Measurements from ENCODE around the gene PAFAH1B1. TPM values are rescaled to one million over a fixed set of nuclear protein-coding genes. Genes with fewer than 3 reads are reported as not detected.
"Not testable (repeated sequence)": the region's sequence is repeated elsewhere in the genome, so short reads cannot be mapped to it uniquely, and the experiment has no call there.

Gene PAFAH1B1
- total RNA-seq, 1 experiment from 2014 or later: 89.2 TPM

- Histone ChIP-seq H3K79me2 (ENCODE audit: low read length) (peaks cover 99% of the 10 kb centered on the region), H3K36me3 (ENCODE audit: insufficient read depth, low read length) (no peaks in the 10 kb centered on the region), H3K9me3 (ENCODE audit: low read length) (no peaks in the 10 kb centered on the region), H3K9ac (ENCODE audit: low read length) (no peak overlapping the region), H4K20me1 (ENCODE audit: insufficient read depth, low read depth, low read length) (peaks cover 25% of the 10 kb centered on the region), H3K4me2 (ENCODE audit: low read depth, low read length, poor library complexity, severe bottlenecking) (no peak overlapping the region), H3K4me1 (ENCODE audit: low read length) (peaks cover 8% of the 10 kb centered on the region; the same call in 1 of the 2 replicates), H3K9me2 (replicated peaks; ENCODE audit: insufficient read depth, low read length) (no peaks in the 10 kb centered on the region), H3K4me3 (ENCODE audit: low read length) (no peak overlapping the region), H2AFZ (ENCODE audit: low read length) (no peak overlapping the region), H3K27ac (ENCODE audit: low read length) (no peak overlapping the region), H3K27me3 (ENCODE audit: low read length) (no peaks in the 10 kb centered on the region)
- no peak for DNase-seq
Measured at GRCh38 chr17:2615882-2616281, 22.4 kb downstream of the PAFAH1B1 start.

- H3K27ac ChIP-seq (ENCODE audit: low read length): no peak overlapping the region
- no peaks in the 10 kb centered on the region for H3K36me3 ChIP-seq (ENCODE audit: insufficient read depth, low read length)
- H4K20me1 ChIP-seq (ENCODE audit: insufficient read depth, low read depth, low read length): peaks cover 3% of the 10 kb centered on the region; the same call in 1 of the 2 replicates
- no peak overlapping the region for H3K4me2 ChIP-seq (ENCODE audit: low read depth, low read length, poor library complexity, severe bottlenecking)
- no peak overlapping the region for H3K9ac ChIP-seq (ENCODE audit: low read length)
- peaks cover 100% of the 10 kb centered on the region for H3K79me2 ChIP-seq (ENCODE audit: low read length)
- H3K27me3 ChIP-seq (ENCODE audit: low read length): no peaks in the 10 kb centered on the region
- no peaks in the 10 kb centered on the region for H3K9me3 ChIP-seq (ENCODE audit: low read length)
- no peaks in the 10 kb centered on the region for H3K9me2 ChIP-seq (replicated peaks; ENCODE audit: insufficient read depth, low read length)
- H2AFZ ChIP-seq (ENCODE audit: low read length): no peak overlapping the region
- DNase-seq: no peak
- H3K4me3 ChIP-seq (ENCODE audit: low read length): no peak overlapping the region
- peaks cover 38% of the 10 kb centered on the region for H3K4me1 ChIP-seq (ENCODE audit: low read length)
Measured at GRCh38 chr17:2621241-2621640, 27.8 kb downstream of the PAFAH1B1 start.

GRCh38 chr17:2621951-2622405, 28.5 kb downstream of the PAFAH1B1 start:
- not testable (repeated sequence) for H3K27me3 ChIP-seq (ENCODE audit: low read length); H3K9me2 ChIP-seq (replicated peaks; ENCODE audit: insufficient read depth, low read length); DNase-seq; H2AFZ ChIP-seq (ENCODE audit: low read length); H4K20me1 ChIP-seq (ENCODE audit: insufficient read depth, low read depth, low read length); H3K9ac ChIP-seq (ENCODE audit: low read length); H3K4me3 ChIP-seq (ENCODE audit: low read length); H3K4me2 ChIP-seq (ENCODE audit: low read depth, low read length, poor library complexity, severe bottlenecking); H3K36me3 ChIP-seq (ENCODE audit: insufficient read depth, low read length); H3K9me3 ChIP-seq (ENCODE audit: low read length); H3K27ac ChIP-seq (ENCODE audit: low read length)
- Histone ChIP-seq H3K4me1 (ENCODE audit: low read length) (peaks cover 35% of the 10 kb centered on the region), H3K79me2 (ENCODE audit: low read length) (peaks cover 100% of the 10 kb centered on the region)

- peaks cover 35% of the 10 kb centered on the region for H3K4me1 ChIP-seq (ENCODE audit: low read length)
- not testable (repeated sequence) for H4K20me1 ChIP-seq (ENCODE audit: insufficient read depth, low read depth, low read length); H3K36me3 ChIP-seq (ENCODE audit: insufficient read depth, low read length)
Measured at GRCh38 chr17:2622721-2623301, 29.4 kb downstream of the PAFAH1B1 start.

GRCh38 chr17:2624292-2624731, 30.9 kb downstream of the PAFAH1B1 start:
- peak; percentile 83 for DNase-seq
- Histone ChIP-seq H3K9me2 (replicated peaks; ENCODE audit: insufficient read depth, low read length) (no peaks in the 10 kb centered on the region), H3K4me3 (ENCODE audit: low read length) (peak overlapping the region; percentile 34), H4K20me1 (ENCODE audit: insufficient read depth, low read depth, low read length) (0 out of 2 replicates have a peak, but pooled peaks cover 6% of the 10 kb centered on the region), H3K27ac (ENCODE audit: low read length) (peak overlapping the region; percentile 84), H2AFZ (ENCODE audit: low read length) (no peak overlapping the region), H3K36me3 (ENCODE audit: insufficient read depth, low read length) (no peaks in the 10 kb centered on the region), H3K9me3 (ENCODE audit: low read length) (no peaks in the 10 kb centered on the region), H3K27me3 (ENCODE audit: low read length) (no peaks in the 10 kb centered on the region), H3K9ac (ENCODE audit: low read length) (peak overlapping the region; percentile 40), H3K4me1 (ENCODE audit: low read length) (peaks cover 48% of the 10 kb centered on the region), H3K4me2 (ENCODE audit: low read depth, low read length, poor library complexity, severe bottlenecking) (peak overlapping the region; percentile 60), H3K79me2 (ENCODE audit: low read length) (peaks cover 100% of the 10 kb centered on the region)

More at GRCh38 chr17:2622721-2623301, 29.4 kb downstream of the PAFAH1B1 start:
- H3K4me2 ChIP-seq (ENCODE audit: low read depth, low read length, poor library complexity, severe bottlenecking); H3K9ac ChIP-seq (ENCODE audit: low read length); H3K4me3 ChIP-seq (ENCODE audit: low read length); H2AFZ ChIP-seq (ENCODE audit: low read length); DNase-seq; H3K9me3 ChIP-seq (ENCODE audit: low read length); H3K27me3 ChIP-seq (ENCODE audit: low read length); H3K9me2 ChIP-seq (replicated peaks; ENCODE audit: insufficient read depth, low read length): not testable (repeated sequence)
- Histone ChIP-seq H3K79me2 (ENCODE audit: low read length) (peaks cover 100% of the 10 kb centered on the region), H3K27ac (ENCODE audit: low read length) (0 out of 2 replicates have a peak overlapping the region, but pooled peaks have one; percentile 18)

GRCh38 chr17:2626626-2627219, 33.3 kb downstream of the PAFAH1B1 start:
- peaks cover 12% of the 10 kb centered on the region for H4K20me1 ChIP-seq (ENCODE audit: insufficient read depth, low read depth, low read length)
- H3K9me2 ChIP-seq (replicated peaks; ENCODE audit: insufficient read depth, low read length): not testable (repeated sequence)

GRCh38 chr17:2628922-2629321, 35.5 kb downstream of the PAFAH1B1 start:
- H2AFZ ChIP-seq (ENCODE audit: low read length); H3K36me3 ChIP-seq (ENCODE audit: insufficient read depth, low read length); H3K9me3 ChIP-seq (ENCODE audit: low read length); H3K27ac ChIP-seq (ENCODE audit: low read length); H3K4me3 ChIP-seq (ENCODE audit: low read length); DNase-seq; H3K9ac ChIP-seq (ENCODE audit: low read length); H3K4me2 ChIP-seq (ENCODE audit: low read depth, low read length, poor library complexity, severe bottlenecking); H3K9me2 ChIP-seq (replicated peaks; ENCODE audit: insufficient read depth, low read length); H3K27me3 ChIP-seq (ENCODE audit: low read length): not testable (repeated sequence)
- Histone ChIP-seq H4K20me1 (ENCODE audit: insufficient read depth, low read depth, low read length) (peaks cover 16% of the 10 kb centered on the region), H3K4me1 (ENCODE audit: low read length) (peaks cover 65% of the 10 kb centered on the region), H3K79me2 (ENCODE audit: low read length) (peaks cover 100% of the 10 kb centered on the region)

More at GRCh38 chr17:2626626-2627219, 33.3 kb downstream of the PAFAH1B1 start:
- H3K27ac ChIP-seq (ENCODE audit: low read length); H3K4me3 ChIP-seq (ENCODE audit: low read length); H3K9me3 ChIP-seq (ENCODE audit: low read length); H3K27me3 ChIP-seq (ENCODE audit: low read length); H3K9ac ChIP-seq (ENCODE audit: low read length); DNase-seq; H3K36me3 ChIP-seq (ENCODE audit: insufficient read depth, low read length); H2AFZ ChIP-seq (ENCODE audit: low read length); H3K4me2 ChIP-seq (ENCODE audit: low read depth, low read length, poor library complexity, severe bottlenecking): not testable (repeated sequence)
- H3K4me1 ChIP-seq (ENCODE audit: low read length): peaks cover 64% of the 10 kb centered on the region
- peaks cover 100% of the 10 kb centered on the region for H3K79me2 ChIP-seq (ENCODE audit: low read length)

- no peak for DNase-seq
- Histone ChIP-seq H3K27me3 (ENCODE audit: low read length) (no peaks in the 10 kb centered on the region), H3K4me2 (ENCODE audit: low read depth, low read length, poor library complexity, severe bottlenecking) (no peak overlapping the region), H3K9me3 (ENCODE audit: low read length) (no peaks in the 10 kb centered on the region), H3K4me3 (ENCODE audit: low read length) (no peak overlapping the region), H3K36me3 (ENCODE audit: insufficient read depth, low read length) (0 out of 2 replicates have a peak, but pooled peaks cover 2% of the 10 kb centered on the region), H2AFZ (ENCODE audit: low read length) (no peak overlapping the region), H3K9ac (ENCODE audit: low read length) (no peak overlapping the region), H3K79me2 (ENCODE audit: low read length) (peaks cover 100% of the 10 kb centered on the region), H3K27ac (ENCODE audit: low read length) (no peak overlapping the region), H3K4me1 (ENCODE audit: low read length) (peaks cover 72% of the 10 kb centered on the region), H4K20me1 (ENCODE audit: insufficient read depth, low read depth, low read length) (peaks cover 16% of the 10 kb centered on the region), H3K9me2 (replicated peaks; ENCODE audit: insufficient read depth, low read length) (no peaks in the 10 kb centered on the region)
Measured at GRCh38 chr17:2631211-2631610, 37.8 kb downstream of the PAFAH1B1 start.

Data from Karpas-422 (cell line).